C1 segment of cervical spinal cord (tissue), 14 donors: ENCODE results near the gene ABL1.
"Not testable (repeated sequence)": the region's sequence is repeated elsewhere in the genome, so short reads cannot be mapped to it uniquely, and the experiment has no call there.

Source experiments
- DNase-seq, 14 donors: peaks; one replicate each; lab custom pipeline; 2025; lab: John Stamatoyannopoulos, UW

Gene ABL1

DNA sequence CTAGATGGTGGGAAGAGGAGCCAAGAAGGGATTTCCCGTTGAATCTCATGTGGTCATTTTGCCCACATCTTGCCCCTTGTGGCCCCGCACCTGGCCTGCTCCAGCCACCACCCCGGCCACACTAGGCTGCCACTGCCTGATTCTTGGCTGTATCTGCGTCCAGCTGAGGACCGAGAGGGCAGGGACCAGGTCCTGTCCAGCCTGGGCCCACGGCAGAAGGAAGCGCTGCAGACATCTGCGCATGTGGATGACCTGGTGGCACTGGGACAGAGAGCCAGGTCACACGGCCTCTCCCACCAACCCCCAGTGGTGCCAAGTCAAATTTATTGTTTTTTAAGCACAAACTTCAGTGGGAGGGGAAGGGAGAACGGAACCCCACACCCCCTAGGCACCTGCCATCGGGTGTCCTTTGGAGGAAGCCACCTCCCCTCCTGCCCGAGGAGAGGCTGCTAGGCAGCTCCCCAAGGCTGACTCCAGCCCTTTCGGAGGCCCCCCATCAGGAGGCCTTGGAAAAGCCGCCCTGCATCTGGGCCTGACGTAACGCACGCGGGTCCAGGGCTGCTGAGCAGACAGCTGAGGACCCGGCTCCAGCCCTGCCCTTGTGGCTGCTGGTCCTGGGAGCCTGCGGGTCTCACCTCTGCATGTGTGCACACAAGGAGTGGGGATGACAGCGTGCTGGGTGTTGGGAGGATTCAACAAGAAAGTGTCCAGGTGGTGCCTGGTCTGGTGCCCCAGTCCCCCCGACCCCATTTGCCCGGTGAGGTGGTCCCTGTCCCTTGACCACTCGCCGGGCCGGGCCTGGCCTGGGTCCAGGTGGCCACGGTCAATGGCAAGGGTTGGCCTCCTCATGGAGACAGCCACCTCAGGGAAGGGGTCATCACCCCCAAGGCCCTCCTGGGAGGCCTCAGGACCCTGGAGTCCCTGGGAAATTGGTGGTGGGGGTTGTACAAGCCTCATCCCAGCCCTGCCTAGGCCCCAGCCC lies 67.4 kb downstream of the ABL1 start:
- no peak for DNase-seq

DNA sequence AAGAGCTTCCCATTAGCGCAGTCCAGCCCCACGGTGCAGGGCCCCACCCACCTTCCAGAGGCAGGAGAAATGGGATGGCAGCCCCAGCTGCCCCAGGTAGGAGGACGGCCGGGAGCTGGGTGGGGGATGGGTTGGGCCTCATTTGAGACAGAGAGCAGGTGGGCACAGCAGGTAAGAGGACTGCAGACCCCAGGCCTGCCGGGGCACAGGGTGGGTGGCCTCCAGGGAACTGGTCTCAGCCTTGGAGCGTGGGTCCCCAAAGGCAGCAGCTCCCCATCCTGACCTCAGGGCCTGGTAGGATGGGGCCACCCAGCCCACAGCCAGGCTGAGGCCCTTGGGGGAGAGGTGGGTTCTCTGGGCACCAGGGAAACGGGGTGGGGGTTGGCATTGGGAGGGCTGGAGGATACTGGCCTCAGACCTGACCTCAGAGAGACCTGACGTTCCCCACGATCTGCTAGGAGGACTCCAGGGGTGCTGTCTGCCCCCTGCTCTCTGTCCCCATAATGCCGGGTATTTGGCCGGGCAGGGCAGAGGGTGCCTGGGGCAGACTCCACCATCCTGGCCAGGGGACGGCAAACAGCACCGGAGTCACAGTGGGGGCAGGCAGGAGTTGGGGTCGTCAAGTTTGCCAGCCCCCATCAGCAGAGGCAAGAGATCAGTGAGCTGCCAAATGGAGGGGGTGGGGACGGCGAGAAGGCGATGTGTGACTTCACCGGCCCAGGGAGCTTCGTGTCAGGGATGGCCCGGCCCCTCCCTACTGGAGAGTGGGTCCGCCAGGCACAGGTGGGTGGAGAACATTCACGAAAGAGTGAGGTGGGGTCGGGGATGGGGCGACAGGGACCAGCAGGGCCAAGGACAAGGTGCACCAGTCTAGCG lies 68.4 kb downstream of the ABL1 start:
- DNase-seq: no peak

GRCh38 chr9:130904070-130905044 lies 69.3 kb downstream of the ABL1 start:
- no peak for DNase-seq

DNA sequence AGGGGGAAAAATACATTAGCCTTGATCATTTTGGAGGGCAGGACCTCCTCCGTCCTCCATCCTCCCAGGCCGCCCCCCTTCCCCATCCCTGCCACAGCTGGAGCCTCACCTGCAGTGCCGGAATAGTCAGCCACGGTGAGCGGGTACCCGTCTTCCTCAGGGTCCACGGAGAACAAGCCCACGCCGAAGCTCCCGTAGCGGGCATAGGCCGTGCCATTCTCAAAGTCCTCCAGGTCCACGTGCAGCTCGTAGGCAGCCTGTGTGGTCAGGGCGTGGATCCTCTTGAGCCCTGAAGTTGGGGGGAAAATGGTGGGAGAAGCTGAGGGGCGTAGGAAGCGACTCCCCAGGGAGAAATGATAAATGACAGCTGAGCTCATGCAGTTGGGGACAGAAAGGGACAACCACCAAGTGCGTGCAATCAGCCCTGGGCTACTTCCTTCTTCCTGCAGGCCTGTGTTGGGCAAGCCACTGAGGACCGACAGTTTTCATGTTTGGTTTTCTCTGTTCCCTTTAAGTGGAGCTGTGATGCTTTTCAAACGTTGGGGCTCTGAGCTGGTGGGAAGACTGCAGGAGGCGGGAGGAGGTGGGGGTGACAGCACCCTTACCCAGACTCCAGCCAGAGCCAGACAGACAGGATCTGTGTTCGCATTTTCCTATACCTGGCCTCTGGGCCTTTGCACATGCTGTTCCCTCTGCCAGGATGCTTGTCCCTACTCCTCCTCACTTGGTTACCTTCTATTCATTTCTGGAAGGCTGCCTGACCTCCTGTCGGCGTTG lies 70.3 kb downstream of the ABL1 start:
- DNase-seq: no peak

DNA sequence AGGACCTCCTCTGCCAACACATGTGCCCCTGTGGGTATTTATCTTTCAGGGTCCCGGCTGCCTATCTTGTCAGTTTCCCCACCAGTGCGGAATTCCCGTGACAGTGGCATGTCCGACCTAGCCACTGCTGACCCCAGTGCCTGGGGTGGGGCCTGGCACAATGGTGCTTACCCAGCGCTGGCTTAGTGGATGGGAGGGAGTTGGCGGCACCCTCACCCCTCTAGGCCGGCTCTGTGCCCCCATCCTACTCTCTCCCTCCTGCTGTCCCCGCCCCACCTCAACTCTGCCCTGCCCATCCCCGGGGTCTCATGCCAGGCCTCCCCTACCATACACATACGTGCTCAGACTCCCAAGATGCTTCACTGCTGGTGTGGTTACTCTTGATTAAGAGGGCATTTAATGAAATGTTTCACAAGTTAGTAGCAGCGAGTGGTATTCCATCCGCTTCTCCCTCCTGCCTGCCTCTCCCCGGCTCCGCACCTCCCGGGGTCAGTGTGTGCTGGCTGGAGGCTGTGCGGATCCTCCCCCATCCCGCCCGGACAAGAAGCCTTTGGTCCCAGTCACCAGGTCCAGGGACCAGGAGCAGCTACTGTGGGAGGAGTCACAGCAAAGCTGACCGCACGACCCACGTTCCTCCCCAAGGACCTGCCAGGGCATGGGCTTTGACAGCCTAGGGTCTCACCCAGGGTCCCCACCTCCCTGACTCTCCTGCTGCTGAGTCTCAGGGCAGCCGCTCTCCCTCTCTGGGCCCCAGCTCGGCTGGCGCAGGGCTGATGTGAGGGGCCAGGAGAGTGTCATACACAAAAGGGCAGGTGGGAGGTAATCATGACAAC lies 71.1 kb downstream of the ABL1 start:
- no peak for DNase-seq

GRCh38 chr9:130906735-130907416 lies 71.8 kb downstream of the ABL1 start:
- no peak for DNase-seq

GRCh38 chr9:130908146-130908877 lies 73.3 kb downstream of the ABL1 start:
- DNase-seq: no peak

GRCh38 chr9:130908878-130909355 lies 73.9 kb downstream of the ABL1 start:
- no peak for DNase-seq

DNA sequence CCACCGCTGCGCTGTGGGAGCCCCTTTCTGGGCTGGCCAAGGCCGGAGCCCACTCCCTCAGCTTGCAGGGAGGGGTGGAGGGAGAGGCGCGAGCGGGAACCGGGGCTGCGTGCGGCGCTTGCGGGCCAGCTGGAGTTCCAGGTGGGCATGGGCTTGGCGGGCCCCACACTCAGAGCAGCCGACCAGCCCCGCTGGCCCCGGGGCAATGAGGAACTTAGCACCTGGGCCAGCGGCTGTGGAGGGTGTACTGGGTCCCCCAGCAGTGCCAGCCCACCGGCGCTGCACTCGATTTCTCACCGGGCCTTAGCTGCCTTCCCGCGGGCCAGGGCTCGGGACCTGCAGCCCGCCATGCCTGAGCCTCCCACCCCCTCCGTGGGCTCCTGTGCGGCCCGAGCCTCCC lies 75.0 kb downstream of the ABL1 start:
- DNase-seq: not testable (repeated sequence)

DNA sequence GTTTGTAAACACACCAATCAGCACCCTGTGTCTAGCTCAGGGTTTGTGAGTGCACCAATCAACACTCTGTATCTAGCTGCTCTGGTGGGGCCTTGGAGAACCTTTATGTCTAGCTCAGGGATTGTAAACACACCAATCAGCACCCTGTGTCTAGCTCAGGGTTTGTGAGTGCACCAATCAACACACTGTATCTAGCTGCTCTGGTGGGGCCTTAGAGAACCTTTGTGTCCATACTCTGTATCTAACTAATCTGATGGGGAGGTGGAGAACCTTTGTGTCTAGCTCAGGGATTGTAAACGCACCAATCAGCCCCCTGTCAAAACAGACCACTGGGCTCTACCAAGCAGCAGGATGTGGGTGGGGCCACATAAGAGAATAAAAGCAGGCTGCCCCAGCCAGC lies 75.6 kb downstream of the ABL1 start:
- DNase-seq: not testable (repeated sequence)

GRCh38 chr9:130911254-130912049 lies 76.4 kb downstream of the ABL1 start:
- DNase-seq: no peak

DNA sequence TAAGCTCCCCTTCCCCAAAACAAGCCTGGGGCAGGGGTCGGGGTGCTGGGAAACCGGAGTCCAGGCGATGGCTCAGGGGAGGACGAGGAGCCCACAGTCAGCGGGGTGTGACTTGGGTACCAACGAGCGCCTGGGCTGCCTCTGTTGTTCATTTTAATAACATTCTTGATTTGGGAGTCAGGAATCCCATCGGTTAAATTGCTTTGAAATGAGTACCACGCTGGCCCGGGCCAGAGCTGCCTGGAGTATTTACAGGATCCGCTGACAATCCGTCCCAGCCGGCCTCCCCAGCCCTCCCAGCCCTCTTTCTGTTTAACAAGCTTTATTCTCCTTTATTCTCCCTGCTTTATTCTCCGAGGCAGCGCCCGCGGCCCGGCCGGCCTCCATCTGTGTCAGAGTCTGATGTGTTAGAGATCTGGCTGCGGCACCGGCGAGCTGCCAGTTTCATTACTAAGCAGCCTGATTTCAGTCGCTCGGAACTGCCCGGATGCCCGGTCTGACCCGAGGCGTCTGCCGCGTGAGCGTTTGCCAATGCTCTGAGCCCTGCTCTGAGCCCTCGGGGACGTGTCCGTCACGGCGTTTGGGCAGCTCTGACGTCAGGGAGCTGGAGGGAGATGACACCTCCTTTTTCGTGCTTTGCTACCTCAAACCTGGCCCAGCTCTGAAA lies 78.0 kb downstream of the ABL1 start:
- DNase-seq: peak in 8 of 14 donors; percentile 6 to 73 (median 38)

GRCh38 chr9:130913599-130914416 lies 78.8 kb downstream of the ABL1 start:
- no peak for DNase-seq

GRCh38 chr9:130914417-130915095 lies 79.5 kb downstream of the ABL1 start:
- no peak for DNase-seq

- DNase-seq: no peak
These were observed 80.0 kb downstream of the ABL1 start for GRCh38 chr9:130915096-130915447.
